Skeletal muscle satellite cell (primary cell): Measurements from ENCODE around the gene FTO.

Experiments
- H3K27me3 ChIP-seq: 2 replicates; pipeline ENCODE4 v1.7.0; 2013; ENCODE audit warnings: low read length; ENCODE audit not compliant: control insufficient read depth, insufficient read depth
- H3K36me3 ChIP-seq: 2 replicates; pipeline ENCODE4 v1.7.0; 2013; ENCODE audit warnings: mild to moderate bottlenecking, control low read depth, low read length; ENCODE audit not compliant: insufficient read depth
- H3K4me1 ChIP-seq: 2 replicates; pipeline ENCODE4 v1.7.0; 2013; ENCODE audit warnings: low read length; ENCODE audit not compliant: control insufficient read depth, insufficient read depth
- H3K4me2 ChIP-seq: 2 replicates; pipeline ENCODE4 v1.7.0; 2013; ENCODE audit warnings: mild to moderate bottlenecking, low read length
- H3K4me3 ChIP-seq: 2 replicates; pipeline ENCODE4 v1.7.0; 2013; ENCODE audit warnings: low read length
- H3K9ac ChIP-seq: 2 replicates; pipeline ENCODE4 v1.7.0; 2013; ENCODE audit warnings: mild to moderate bottlenecking, low read depth, low read length, moderate library complexity
- H3K9me3 ChIP-seq: replicated peaks from 2 replicates; pipeline ENCODE4 v1.7.0; 2013; ENCODE audit warnings: mild to moderate bottlenecking, control low read depth, low read length

FTO gene

DNA sequence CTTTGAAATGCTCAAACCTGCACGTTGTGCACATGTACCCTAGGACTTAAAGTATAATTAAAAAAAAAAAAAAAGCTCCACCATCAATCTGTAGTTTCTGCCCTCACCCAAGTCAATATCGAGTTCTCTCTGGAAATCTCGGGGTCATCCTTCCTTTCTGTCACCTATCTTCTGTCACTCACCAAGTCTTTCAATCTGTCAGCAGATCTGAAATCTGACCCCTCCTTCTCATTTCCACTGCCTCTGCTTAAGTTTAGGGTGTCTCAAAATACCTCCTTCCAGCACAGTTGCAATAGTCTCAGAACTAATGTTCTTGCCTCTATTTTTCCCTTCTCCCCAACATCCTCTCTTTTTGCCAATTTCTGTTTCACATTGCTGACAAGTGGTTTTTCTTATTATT lies 32.3 kb downstream of the FTO start:
- H3K4me1 ChIP-seq = no peaks in the 10 kb centered on the region
- H3K9ac ChIP-seq = no peak overlapping the region
- H3K36me3 ChIP-seq = no peaks in the 10 kb centered on the region

DNA sequence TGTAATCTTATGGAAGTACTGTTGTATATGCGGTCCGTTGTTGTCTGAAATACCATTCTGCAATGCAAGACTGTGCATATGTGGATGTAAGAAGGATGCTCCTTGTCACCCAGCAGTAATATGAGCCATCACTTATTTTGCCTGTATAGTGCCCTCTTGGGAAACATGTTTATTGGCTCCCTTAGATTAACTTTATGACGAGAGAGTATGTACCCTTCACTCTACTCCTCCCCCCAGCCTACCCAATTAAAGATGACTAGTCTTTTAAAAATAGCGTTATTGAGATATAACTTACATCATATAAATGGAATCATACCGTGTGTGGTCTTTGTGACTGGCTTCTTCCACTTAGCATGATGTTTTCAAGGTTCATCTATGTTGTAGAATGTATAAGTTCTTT lies 33.6 kb downstream of the FTO start:
- Histone ChIP-seq H3K36me3 (no peaks in the 10 kb centered on the region), H3K27me3 (no peaks in the 10 kb centered on the region), H3K4me2 (no peak overlapping the region), H3K4me3 (no peak overlapping the region), H3K9ac (no peak overlapping the region), H3K4me1 (no peaks in the 10 kb centered on the region), H3K9me3 (no peaks in the 10 kb centered on the region)

More for the DNA sequence above, 32.3 kb downstream of the FTO start:
- H3K27me3 ChIP-seq = no peaks in the 10 kb centered on the region
- H3K4me2 ChIP-seq = no peak overlapping the region
- H3K9me3 ChIP-seq = no peaks in the 10 kb centered on the region
- no peak overlapping the region for H3K4me3 ChIP-seq

DNA sequence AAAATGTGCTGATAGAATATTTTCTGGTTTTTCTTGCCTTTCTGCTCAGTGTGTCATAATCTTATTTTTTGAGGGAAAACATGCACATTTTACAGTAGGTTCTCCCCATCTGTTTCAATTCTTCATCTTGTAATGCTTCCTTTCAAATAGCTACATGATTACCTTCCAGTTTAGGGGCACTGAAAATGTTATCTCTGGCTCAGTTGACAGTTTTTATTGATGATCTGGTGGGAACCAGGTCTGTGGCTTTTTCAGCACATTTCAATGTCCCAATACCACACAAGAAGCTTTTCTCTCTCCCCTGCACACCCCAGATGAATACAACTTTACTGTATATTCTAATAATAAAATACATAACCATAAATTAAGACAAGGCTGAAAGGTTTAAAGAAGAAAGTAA lies 36.5 kb downstream of the FTO start:
- H3K4me3 ChIP-seq = no peak overlapping the region
- peaks cover 12% of the 10 kb centered on the region for H3K4me1 ChIP-seq
- no peaks in the 10 kb centered on the region for H3K9me3 ChIP-seq
- H3K4me2 ChIP-seq = no peak overlapping the region
- H3K36me3 ChIP-seq = no peaks in the 10 kb centered on the region
- no peak overlapping the region for H3K9ac ChIP-seq
- H3K27me3 ChIP-seq = no peaks in the 10 kb centered on the region

DNA sequence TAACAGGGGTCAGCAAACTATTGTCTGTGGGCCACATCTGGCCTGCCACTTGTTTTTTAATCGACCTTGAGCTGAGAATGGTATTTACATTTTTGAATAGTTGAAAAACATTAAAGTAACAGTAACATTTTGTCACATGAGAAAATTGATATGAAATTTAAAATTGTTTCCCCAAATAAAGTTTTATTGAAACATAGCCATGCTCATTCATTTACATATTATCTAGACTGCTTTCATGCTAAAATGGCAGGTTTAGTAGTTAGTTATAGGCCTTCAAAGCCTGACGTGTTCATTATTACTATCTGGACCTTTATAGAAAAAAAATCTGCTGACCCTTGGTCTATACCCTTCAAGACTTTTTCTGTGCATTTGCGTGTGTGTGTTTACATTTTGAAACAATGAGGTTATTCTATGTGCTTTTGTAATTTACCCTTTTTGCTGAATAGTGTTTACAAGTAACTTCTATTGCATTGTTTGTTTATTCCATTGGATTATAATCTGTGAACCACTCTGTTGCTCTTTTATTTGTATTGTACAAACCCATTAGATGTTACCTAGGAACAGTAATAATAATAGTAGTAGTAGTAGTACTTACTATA lies 37.1 kb downstream of the FTO start:
- H3K4me1 ChIP-seq = peaks cover 17% of the 10 kb centered on the region
- no peak overlapping the region for H3K4me3 ChIP-seq
- no peak overlapping the region for H3K9ac ChIP-seq
- H3K36me3 ChIP-seq = no peaks in the 10 kb centered on the region
- H3K4me2 ChIP-seq = no peak overlapping the region
- H3K9me3 ChIP-seq = no peaks in the 10 kb centered on the region
- no peaks in the 10 kb centered on the region for H3K27me3 ChIP-seq

DNA sequence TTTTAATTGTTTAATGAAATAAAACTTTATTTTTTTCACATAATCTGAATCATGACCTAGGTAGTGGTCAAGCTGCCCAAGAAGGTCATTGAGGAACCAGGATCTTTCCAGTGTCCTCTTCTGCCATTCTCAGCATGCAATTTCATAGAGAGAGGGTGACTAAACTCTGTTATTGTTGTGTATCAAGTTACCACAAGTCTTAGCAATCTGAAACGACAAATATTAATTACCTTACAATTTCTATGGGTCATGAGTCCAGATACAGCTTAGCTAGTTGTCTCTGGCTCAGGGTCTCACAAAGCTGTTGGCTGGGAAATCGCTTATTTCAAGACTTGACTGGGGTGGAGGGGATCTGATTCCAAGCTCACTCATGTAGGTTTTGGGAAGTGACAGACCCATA lies 37.6 kb downstream of the FTO start:
- H3K27me3 ChIP-seq = no peaks in the 10 kb centered on the region
- H3K36me3 ChIP-seq = no peaks in the 10 kb centered on the region
- H3K4me2 ChIP-seq = no peak overlapping the region
- no peak overlapping the region for H3K4me3 ChIP-seq
- no peak overlapping the region for H3K9ac ChIP-seq
- peaks cover 21% of the 10 kb centered on the region for H3K4me1 ChIP-seq
- no peaks in the 10 kb centered on the region for H3K9me3 ChIP-seq

DNA sequence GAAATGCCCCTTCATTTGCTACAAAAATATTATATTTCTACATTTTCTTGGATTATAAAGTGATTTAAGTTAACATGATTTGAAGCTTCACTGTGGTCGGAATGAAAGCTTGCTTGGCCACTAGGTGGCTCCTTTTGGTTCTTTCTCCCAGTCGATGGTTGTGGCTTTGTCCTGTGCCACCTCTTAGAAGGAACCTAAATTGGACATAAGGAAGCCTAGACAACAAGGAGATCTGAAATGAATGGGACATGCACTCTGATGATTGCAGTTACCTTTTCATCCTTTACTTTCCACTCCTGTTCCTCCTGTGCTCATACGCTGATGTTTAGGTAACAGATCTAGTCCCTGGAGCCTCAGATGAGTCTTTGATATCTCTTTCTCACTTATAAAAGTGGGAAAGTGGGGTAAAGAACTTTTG lies 39.2 kb downstream of the FTO start:
- Histone ChIP-seq H3K36me3 (no peaks in the 10 kb centered on the region), H3K9me3 (no peaks in the 10 kb centered on the region), H3K4me3 (no peak overlapping the region), H3K4me1 (peaks cover 25% of the 10 kb centered on the region), H3K4me2 (no peak overlapping the region), H3K9ac (no peak overlapping the region), H3K27me3 (no peaks in the 10 kb centered on the region)

DNA sequence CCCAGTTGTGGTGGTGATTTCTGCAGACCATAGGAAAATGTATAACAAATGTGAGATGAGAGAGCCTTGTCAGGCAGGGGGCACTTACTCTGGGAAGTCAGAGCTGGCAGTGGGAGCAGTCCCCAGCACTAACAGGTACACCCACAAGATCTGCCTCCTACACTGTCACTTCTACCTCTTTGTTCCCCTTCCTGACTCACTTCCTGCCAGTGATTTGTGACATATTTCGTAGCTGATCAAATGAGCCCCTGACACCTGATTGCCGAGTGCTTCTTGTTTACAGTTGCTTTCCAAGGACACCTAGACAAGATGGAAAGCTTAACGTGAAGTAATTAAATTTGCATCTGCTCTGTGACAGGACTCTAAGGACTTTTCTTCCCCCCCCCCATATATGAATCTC lies 40.5 kb downstream of the FTO start:
- Histone ChIP-seq H3K9me3 (no peaks in the 10 kb centered on the region), H3K9ac (no peak overlapping the region), H3K4me3 (no peak overlapping the region), H3K36me3 (no peaks in the 10 kb centered on the region), H3K4me1 (peaks cover 25% of the 10 kb centered on the region), H3K4me2 (no peak overlapping the region), H3K27me3 (no peaks in the 10 kb centered on the region)

DNA sequence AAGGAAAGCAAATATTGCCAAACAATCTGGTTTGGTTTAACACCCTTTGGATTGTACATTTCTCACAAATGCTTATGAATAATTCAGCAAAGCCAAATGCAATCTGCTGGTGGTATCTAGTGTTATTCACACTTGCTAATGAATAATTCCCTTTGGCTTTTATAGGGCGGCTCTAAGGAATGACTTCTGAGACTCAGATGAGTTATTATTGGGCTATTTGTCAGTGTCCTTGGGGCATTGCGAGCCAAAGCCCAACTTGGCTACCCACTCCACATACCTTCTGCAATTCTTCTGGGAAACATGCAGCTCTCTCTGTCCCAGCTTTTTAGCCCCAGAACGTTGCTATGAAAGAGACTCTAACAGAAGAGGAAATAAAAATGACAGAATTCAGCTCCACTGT lies 41.1 kb downstream of the FTO start:
- H3K4me2 ChIP-seq = peak overlapping the region; percentile 35
- peak overlapping the region; percentile 1 for H3K4me3 ChIP-seq
- peaks cover 25% of the 10 kb centered on the region for H3K4me1 ChIP-seq
- H3K9me3 ChIP-seq = no peaks in the 10 kb centered on the region
- peak overlapping the region; percentile 9 for H3K9ac ChIP-seq
- no peaks in the 10 kb centered on the region for H3K36me3 ChIP-seq
- H3K27me3 ChIP-seq = no peaks in the 10 kb centered on the region

DNA sequence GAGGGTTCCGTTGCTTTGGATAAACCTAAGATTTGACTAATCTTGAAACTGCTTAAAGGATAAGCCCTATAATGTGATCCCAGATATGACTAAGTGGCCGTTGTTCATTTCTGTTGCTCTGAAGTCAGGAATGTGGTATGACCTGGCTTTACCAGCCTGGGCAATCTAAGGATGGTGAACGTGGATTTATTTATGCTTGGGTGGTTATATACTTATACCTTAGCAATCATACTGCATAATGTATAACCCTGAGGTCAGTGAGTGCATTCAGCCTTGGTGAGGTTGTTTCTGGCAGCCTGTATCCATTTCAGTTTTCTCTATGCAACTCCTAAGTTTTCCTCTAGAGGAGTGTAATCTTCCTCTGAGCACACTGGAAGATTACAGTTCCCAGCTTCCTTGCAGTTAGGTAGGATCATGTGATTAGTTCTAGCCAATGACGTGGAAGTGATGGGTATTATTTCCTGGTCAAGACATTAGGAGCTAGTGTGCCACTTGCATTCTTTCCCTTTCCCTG lies 41.9 kb downstream of the FTO start:
- peak overlapping the region; percentile 9 for H3K9ac ChIP-seq
- peaks cover 25% of the 10 kb centered on the region for H3K4me1 ChIP-seq
- no peaks in the 10 kb centered on the region for H3K27me3 ChIP-seq
- no peaks in the 10 kb centered on the region for H3K36me3 ChIP-seq
- no peaks in the 10 kb centered on the region for H3K9me3 ChIP-seq
- H3K4me2 ChIP-seq = peak overlapping the region; percentile 35
- peak overlapping the region; percentile 4 for H3K4me3 ChIP-seq

DNA sequence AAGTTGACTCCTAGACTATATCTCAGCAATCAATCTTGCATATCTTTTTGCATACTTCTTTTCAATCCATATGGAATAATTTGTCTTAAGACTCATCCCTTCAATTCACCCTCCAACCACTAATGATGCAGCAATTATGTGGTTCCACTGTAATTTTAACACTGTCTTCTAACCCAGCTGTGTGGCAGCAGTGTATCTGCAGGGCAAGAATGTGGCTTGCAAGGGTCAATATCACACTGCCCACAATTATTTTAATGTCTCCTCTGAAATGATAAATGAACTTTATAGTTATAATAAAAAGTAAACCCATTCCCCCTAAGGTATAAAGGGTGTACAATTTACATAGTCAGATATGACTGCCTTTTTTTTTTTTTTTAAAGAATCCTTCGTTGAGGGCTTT lies 48.6 kb downstream of the FTO start:
- peaks cover 17% of the 10 kb centered on the region for H3K4me1 ChIP-seq
- H3K9ac ChIP-seq = no peak overlapping the region
- no peaks in the 10 kb centered on the region for H3K27me3 ChIP-seq
- no peaks in the 10 kb centered on the region for H3K36me3 ChIP-seq
- no peak overlapping the region for H3K4me3 ChIP-seq
- H3K9me3 ChIP-seq = no peaks in the 10 kb centered on the region
- no peak overlapping the region for H3K4me2 ChIP-seq

DNA sequence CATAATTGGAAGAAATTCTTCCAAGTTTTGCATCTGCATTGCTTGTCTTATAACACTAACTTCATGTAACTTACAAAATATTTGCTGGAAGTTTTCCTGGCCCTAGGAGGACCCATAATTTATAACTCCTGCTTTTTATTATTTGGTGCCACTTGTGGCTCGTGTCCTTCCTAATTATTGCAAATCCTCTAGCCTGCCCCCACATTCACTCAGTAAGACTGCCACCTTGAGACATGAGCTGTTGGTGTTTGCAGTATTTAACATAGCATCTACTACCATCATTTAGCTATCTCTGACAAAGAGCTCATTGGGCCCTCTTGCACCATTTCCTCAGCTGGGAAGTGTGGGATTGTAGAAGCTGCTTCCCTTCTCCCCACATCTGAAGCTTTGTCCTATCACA lies 49.5 kb downstream of the FTO start:
- no peaks in the 10 kb centered on the region for H3K36me3 ChIP-seq
- H3K4me2 ChIP-seq = no peak overlapping the region
- H3K4me1 ChIP-seq = peaks cover 17% of the 10 kb centered on the region
- H3K27me3 ChIP-seq = no peaks in the 10 kb centered on the region
- H3K9ac ChIP-seq = no peak overlapping the region
- no peaks in the 10 kb centered on the region for H3K9me3 ChIP-seq
- H3K4me3 ChIP-seq = no peak overlapping the region
